ENCODE measurements around the gene IRAG1. TPM values are rescaled to one million over a fixed set of nuclear protein-coding genes. Genes with fewer than 3 reads are reported as not detected.
A peak's percentile ranks its signal among the peaks of the same experiment; 100 is the strongest.

IRAG1 gene
- not detected in 2 replicates for total RNA-seq (2014; rRNA removed; shearing (Covaris generic))
- polyA plus RNA-seq (2014; cell fraction: nucleus; rRNA removed): not detected in 2 replicates

- no peak for DNase-seq (ENCODE audit: extremely low read depth, low read depth)
These were observed at the start of gene IRAG1 for GRCh38 chr11:10693509-10694081. Gene IRAG1, minus strand, starts transcription at chr11:10693755. Its CDS starts 153 bp downstream, at chr11:10693602.

GRCh38 chr11:10742460-10743208 is 49.1 kb upstream of the IRAG1 start:
- DNase-seq (ENCODE audit: extremely low read depth, low read depth): no peak

- peak; percentile 87 for DNase-seq (ENCODE audit: extremely low read depth, low read depth)
These were observed 42.2 kb upstream of the IRAG1 start for GRCh38 chr11:10735481-10736475.

- no peak for DNase-seq (ENCODE audit: extremely low read depth, low read depth)
These were observed 37.6 kb upstream of the IRAG1 start for GRCh38 chr11:10731064-10731680.

GRCh38 chr11:10730151-10730550 is 36.6 kb upstream of the IRAG1 start:
- DNase-seq (ENCODE audit: extremely low read depth, low read depth): no peak

GRCh38 chr11:10728789-10729472 is 35.4 kb upstream of the IRAG1 start:
- no peak for DNase-seq (ENCODE audit: extremely low read depth, low read depth)

- no peak for DNase-seq (ENCODE audit: extremely low read depth, low read depth)
These were observed 34.6 kb upstream of the IRAG1 start for GRCh38 chr11:10728154-10728553.

- DNase-seq (ENCODE audit: extremely low read depth, low read depth): no peak
These were observed 33.7 kb upstream of the IRAG1 start for GRCh38 chr11:10727146-10727851.

- DNase-seq (ENCODE audit: extremely low read depth, low read depth): no peak
These were observed 32.3 kb upstream of the IRAG1 start for GRCh38 chr11:10725907-10726253.

GRCh38 chr11:10725114-10725906 is 31.8 kb upstream of the IRAG1 start:
- DNase-seq (ENCODE audit: extremely low read depth, low read depth): no peak

- no peak for DNase-seq (ENCODE audit: extremely low read depth, low read depth)
These were observed 28.8 kb upstream of the IRAG1 start for GRCh38 chr11:10722307-10722706.

GRCh38 chr11:10720881-10721376 is 27.4 kb upstream of the IRAG1 start:
- no peak for DNase-seq (ENCODE audit: extremely low read depth, low read depth)

GRCh38 chr11:10719616-10720015 is 26.1 kb upstream of the IRAG1 start:
- DNase-seq (ENCODE audit: extremely low read depth, low read depth): no peak

- no peak for DNase-seq (ENCODE audit: extremely low read depth, low read depth)
These were observed 23.1 kb upstream of the IRAG1 start for GRCh38 chr11:10716543-10717259.

- DNase-seq (ENCODE audit: extremely low read depth, low read depth): no peak
These were observed 22.6 kb upstream of the IRAG1 start for GRCh38 chr11:10716122-10716521.

GRCh38 chr11:10715571-10715970 is 22.0 kb upstream of the IRAG1 start:
- no peak for DNase-seq (ENCODE audit: extremely low read depth, low read depth)

GRCh38 chr11:10709299-10710086 is 15.9 kb upstream of the IRAG1 start:
- DNase-seq (ENCODE audit: extremely low read depth, low read depth): no peak

All from NCI-H460 (cell line).